BJ (cell line): ENCODE measurements around the gene PTK6. TPM values are rescaled to one million over a fixed set of nuclear protein-coding genes. Genes with fewer than 3 reads are reported as not detected.

ENCODE experiments used
- CTCF ChIA-PET: fragments of 350-600 bp; formaldehyde crosslinking; extraction: SDS; loops from one replicate; lab custom pipeline; 2021; ENCODE audit warnings: antibody characterized with exemption, inconsistent platforms; lab: Yijun Ruan, JAX
- POLR2A ChIA-PET: fragments of 300-600 bp; sonication (Branson Sonifier 250); formaldehyde crosslinking; extraction: SDS; loops from one replicate; lab custom pipeline; 2021; ENCODE audit warnings: antibody characterized with exemption; lab: Charles Lee
- DNase-seq: peaks from one replicate; pipeline ENCODE4 v3.0.0-alpha.2; 2011; ENCODE audit warnings: low read depth
- H3K27me3 ChIP-seq: 2 replicates; pipeline ENCODE4 v1.6.0; 2011; ENCODE audit warnings: low read length; ENCODE audit not compliant: control insufficient read depth, insufficient read depth
- H3K36me3 ChIP-seq: 2 replicates; pipeline ENCODE4 v1.5.1; 2011; ENCODE audit warnings: low read length; ENCODE audit not compliant: control insufficient read depth, insufficient read depth
- H3K4me3 ChIP-seq: 2 replicates; pipeline ENCODE4 v1.5.1; 2011; ENCODE audit warnings: low read depth, mild to moderate bottlenecking, control low read depth, low read length
- polyA plus RNA-seq: library from polyadenylated mRNA; depleted of rRNA; stranded (reverse); fragments of >200 nt; gene quantifications from 2 replicates; pipeline ENCODE4 v1.2.3, GENCODE V29; 2011
- TF ChIP-seq, protein P1 (sequence below): IDR thresholded peaks from 2 replicates; pipeline ENCODE4 v1.5.1; 2011; ENCODE audit warnings: low read depth, mild to moderate bottlenecking, control low read depth, inconsistent platforms, low read length, moderate library complexity; ENCODE audit not compliant: insufficient read depth

Gene PTK6
- polyA plus RNA-seq, 1 experiment: 0.05 TPM

DNA sequence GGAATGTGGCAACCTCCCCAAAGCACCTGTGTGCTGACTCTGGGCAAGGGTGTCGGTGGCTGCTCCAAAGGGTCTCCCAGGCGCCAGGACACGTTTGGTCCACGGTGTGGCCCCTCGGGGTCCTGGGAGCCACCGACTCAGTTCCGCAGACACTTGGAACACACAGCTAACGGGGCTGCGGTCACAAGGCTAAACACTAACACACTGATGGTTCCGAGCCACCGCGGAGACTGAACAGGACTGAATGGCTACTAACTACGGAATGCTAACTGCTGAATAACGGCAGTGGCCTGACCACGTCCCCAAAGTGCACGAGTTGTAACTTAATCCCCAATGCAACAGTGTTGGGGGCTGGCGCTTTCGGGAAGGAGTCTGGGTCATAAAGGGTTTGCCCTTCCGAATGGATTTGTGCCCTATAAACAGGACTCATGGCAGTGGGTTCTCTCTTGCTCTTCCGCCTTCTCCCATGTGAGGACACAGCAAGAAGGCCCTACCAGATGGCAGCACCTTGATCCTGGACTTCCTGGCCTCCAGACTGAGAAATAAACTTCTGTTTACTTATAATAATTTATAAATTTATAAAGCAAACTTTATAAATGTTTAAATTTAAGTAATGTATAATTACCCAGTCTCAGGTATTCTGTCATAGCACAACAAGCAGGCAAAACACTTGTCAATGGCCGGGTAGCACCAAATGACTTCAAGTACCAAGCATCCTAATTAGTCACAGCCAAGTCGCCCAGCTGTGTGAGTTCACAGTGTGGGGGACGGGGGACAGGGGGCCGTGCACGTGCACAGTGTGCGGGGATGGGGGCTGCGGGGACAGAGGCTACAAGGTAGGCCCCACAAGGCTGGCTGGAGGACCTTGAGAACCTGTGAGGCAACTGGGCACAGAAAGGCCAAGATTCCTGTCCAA is 36.0 kb downstream of the PTK6 start:
- ChIA-PET POLR2A (no interaction called here), CTCF (no interaction called here)
- Histone ChIP-seq H3K4me3 (no peak overlapping the region), H3K27me3 (peaks cover 8% of the 10 kb centered on the region), H3K36me3 (no peaks in the 10 kb centered on the region)
- DNase-seq: no peak
- TF ChIP-seq, protein P1, sequence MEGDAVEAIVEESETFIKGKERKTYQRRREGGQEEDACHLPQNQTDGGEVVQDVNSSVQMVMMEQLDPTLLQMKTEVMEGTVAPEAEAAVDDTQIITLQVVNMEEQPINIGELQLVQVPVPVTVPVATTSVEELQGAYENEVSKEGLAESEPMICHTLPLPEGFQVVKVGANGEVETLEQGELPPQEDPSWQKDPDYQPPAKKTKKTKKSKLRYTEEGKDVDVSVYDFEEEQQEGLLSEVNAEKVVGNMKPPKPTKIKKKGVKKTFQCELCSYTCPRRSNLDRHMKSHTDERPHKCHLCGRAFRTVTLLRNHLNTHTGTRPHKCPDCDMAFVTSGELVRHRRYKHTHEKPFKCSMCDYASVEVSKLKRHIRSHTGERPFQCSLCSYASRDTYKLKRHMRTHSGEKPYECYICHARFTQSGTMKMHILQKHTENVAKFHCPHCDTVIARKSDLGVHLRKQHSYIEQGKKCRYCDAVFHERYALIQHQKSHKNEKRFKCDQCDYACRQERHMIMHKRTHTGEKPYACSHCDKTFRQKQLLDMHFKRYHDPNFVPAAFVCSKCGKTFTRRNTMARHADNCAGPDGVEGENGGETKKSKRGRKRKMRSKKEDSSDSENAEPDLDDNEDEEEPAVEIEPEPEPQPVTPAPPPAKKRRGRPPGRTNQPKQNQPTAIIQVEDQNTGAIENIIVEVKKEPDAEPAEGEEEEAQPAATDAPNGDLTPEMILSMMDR: no peak

DNA sequence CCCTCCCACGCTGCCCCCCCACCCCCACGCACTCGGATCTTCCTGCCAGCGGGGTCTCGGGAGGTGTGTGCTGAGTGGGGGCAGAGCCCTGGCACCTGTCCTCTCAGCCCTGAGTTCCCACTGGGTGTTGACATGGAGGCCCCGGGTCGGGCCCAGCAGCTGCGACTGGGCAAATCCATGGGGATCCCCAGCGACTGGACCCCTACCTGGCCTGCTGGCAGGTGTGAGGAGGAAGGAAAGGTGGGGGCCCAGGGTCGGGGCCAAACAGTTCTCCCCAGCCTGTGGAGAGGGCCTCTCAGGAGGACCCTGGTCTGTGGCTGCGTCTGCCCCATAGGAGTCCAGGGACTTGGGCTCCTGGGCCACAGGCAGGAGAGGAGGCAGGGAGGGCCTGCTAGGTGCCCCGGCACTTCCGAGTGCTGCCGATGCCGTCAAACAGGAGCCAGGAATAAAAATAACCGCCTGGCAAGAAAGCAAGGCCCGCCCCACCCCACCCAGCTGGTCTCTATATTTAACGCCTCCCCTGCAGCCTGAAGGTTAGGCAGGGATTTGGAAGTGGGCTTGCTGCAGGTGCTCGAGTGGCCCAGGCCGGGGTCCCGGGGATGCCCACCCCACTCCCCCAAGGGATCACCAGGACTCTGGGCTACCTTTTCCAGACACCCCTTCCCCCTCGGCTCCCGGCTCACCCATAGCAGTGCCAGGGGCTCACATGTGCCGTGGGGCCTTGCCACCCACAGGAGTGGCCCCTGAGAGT is 36.9 kb downstream of the PTK6 start:
- no peak for DNase-seq
- H3K27me3 ChIP-seq: peaks cover 8% of the 10 kb centered on the region
- POLR2A ChIA-PET: no interaction called here
- H3K4me3 ChIP-seq: no peak overlapping the region
- TF ChIP-seq, protein P1: no peak
- H3K36me3 ChIP-seq: no peaks in the 10 kb centered on the region
- CTCF ChIA-PET: no interaction called here

DNA sequence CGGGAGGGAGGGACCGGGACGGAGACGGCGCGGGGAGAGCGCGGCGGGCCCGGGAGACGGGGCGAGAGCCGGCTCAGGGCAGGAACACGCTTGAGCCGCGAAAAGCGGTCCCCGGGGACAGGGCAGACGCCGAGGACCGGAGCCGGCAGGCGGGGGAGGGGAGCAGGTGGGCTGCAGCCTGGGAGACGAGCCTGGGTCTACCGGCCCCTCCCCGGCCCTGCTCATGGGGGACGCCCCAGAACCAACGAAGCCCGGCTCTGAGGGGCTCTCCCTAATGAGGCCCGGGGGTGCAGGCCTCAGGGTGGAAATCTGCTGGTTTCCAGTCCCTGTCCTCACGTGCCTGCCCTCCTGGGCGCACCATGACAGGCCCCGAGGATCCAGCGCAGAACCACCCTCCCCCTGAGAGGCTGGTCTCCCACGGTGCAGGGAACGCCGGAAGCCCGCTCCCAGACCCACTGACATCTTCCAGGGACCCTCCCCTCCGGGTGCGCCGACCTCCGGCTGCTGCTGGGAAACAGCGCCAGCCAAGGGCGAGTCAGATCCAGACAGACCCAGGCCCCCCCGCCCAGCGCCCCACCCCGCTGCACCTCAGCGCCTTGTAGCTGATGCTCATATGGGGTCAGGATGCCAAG is 37.7 kb downstream of the PTK6 start:
- ChIA-PET POLR2A (no interaction called here), CTCF (no interaction called here)
- TF ChIP-seq, protein P1: no peak
- Histone ChIP-seq H3K4me3 (peak overlapping the region; percentile 41), H3K27me3 (peaks cover 8% of the 10 kb centered on the region), H3K36me3 (no peaks in the 10 kb centered on the region; the same call in 1 of the 2 replicates)
- DNase-seq: no peak

DNA sequence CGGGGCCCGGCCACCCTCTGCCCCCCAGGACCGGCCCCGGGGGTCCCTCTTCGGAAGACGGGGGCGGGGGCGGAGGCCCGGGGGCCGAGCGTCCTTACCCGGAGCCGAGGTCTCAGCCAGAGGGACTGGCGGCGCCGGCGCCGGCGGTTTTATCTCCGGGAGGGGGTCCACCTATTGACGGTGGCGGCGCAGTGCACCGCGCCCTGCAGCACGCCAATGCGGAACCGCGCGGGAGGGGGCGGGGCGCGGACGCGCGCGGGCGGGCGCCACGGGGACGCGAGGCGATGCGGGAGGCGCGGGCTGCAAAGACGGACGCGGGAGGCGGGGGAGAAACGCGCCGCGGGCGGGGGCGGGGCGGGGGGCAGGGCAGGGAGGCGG is 38.2 kb downstream of the PTK6 start, which contains the start of gene EEF1A2:
Gene EEF1A2 (minus strand): TSS at position 124 of the 378 bp plus-strand sequence. CDS start 1,320 bp downstream, outside the sequence.
- peaks cover 8% of the 10 kb centered on the region for H3K27me3 ChIP-seq
- ChIA-PET POLR2A (no interaction called here), CTCF (no interaction called here)
- peak within 1 kb of the TSS; percentile 41 for H3K4me3 ChIP-seq
- TF ChIP-seq, protein P1: peak; percentile 31; the same call in 1 of the 2 replicates
- no peaks in the 10 kb centered on the region; the same call in 1 of the 2 replicates for H3K36me3 ChIP-seq
- no peak for DNase-seq
